Central memory CD4-positive, alpha-beta T cell (primary cell): Measurements from ENCODE around the gene WDPCP.
"Not testable (repeated sequence)": the region's sequence is repeated elsewhere in the genome, so short reads cannot be mapped to it uniquely, and the experiment has no call there.

Experiments
- DNase-seq: peaks from one replicate; pipeline ENCODE4 v3.0.0; 2022

WDPCP gene

GRCh38 chr2:63589148-63589958, 1.1 kb upstream of the WDPCP start:
- DNase-seq, result peak; percentile 10

- no peak for DNase-seq
Measured at GRCh38 chr2:63587814-63588384, 378 bp downstream of the WDPCP start.

DNA sequence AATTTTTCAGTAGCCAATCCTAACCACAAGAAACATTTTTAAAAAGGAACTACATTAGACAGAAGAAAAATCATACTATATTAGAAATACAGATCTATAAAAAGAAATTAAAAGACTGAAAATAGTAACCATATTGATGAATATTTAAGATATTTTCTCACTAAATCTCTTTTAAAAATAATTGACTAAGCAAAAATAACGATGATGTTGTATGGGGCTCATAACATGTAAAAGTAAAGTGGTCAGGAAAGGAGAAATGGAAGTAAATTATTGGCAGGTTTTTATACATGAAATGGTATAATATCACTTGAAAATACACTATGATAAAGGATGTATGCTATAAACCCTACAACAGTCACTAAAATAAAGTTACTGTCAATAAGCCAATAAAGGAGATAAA, 5.4 kb downstream of the WDPCP start:
- DNase-seq, result no peak

- no peak for DNase-seq
Measured at GRCh38 chr2:63581298-63581961, 6.8 kb downstream of the WDPCP start.

DNA sequence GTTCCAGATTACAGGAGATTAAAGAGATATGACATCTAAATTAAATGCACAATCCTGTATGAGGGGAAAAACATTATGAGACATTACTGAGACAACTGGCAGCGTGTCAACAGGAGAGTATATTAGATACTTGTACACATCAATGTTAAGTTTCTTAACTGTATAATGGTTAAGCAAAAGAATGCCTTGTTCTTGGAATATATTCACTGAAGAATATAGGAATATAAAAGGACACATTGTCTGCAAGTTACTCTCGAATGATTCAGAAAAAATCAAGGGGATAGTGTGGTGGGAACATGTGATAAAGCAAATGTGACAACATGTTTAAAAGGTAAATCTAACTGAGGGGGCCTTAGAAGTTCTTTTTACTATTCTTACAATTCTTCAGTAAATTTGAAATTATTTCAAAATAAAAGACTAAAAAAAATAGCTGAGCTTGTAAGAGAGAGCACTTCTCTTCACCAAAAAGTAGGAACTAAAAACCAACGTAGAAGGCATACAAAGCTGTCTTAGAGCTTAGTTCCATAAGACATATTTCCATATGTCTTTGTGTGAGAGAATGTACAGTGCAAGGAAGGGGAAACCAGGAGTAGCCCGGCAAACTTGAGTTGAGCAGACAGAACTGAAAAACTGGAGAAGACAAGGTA, 7.5 kb downstream of the WDPCP start:
- DNase-seq, result no peak

DNA sequence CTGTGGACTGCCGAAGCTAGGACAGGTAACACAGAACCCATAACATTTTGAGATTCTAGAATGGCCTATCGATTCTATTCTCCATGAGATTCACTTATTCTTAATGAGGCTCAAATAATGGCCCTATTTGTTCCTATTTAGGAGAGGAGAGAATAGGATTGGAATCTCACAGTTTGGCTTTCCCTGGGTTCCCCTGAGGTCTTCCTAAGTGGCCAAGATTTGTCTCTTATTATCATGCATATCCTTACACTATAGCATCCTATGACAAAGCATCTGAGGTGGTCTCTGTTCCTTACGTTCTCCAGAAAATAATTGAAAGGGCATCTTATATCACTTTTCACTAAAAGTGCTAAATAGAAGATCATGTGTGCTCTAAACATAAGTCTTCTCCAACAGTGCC, 9.5 kb downstream of the WDPCP start:
- DNase-seq, result no peak

- DNase-seq, result no peak
Measured at GRCh38 chr2:63576546-63576945, 11.7 kb downstream of the WDPCP start.

DNA sequence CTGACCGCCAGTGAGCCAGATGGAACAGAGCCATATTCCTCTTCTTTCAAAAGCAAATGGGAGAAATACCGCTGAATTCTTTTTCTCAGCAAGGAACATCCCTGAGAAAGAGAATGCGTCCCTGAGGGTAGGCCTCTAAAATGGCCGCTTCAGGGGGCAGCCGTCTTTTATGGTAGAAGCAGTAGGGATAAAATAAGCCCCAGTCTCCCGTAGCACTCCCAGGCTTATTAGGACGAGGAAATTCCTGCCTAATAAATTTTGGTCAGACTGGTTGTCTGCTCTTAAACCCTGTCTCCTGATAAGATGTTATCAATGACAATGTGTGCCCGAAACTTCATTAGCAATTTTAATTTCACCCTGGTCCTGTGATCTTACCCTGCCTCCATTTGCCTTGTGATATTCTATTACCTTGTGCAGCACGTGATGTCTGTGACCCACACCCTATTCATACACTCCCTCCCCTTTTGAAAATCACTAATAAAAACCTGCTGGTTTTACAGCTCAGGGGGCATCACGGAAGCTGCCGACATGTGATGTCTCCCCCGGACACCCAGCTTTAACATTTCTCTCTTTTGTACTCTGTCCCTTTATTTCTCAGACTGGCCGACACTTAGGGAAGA, 14.4 kb downstream of the WDPCP start:
- not testable (repeated sequence) for DNase-seq

DNA sequence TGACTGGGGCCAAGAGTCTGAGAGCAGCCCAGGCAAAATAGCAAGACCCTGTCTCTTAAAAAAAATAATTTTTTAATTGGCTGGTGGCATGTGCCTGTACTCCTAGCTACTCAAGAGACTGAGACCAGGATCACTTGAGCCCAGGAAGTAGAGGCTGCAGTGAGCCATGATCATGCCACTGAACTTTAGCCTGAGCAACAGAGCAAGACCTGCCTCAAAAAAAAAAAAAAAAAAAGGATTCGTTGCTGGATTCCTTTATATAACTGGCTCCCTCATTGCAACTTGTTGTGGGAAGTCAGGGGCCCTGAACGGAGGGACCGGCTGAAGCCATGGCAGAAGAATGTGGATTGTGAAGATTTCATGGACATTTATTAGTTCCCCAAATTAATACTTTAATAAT, 15.3 kb downstream of the WDPCP start:
- DNase-seq, result not testable (repeated sequence)

- no peak for DNase-seq
Measured at GRCh38 chr2:63572001-63572400, 16.3 kb downstream of the WDPCP start.

- no peak for DNase-seq
Measured at GRCh38 chr2:63571291-63571690, 17.0 kb downstream of the WDPCP start.

- DNase-seq, result no peak
Measured at GRCh38 chr2:63569740-63570139, 18.5 kb downstream of the WDPCP start.

DNA sequence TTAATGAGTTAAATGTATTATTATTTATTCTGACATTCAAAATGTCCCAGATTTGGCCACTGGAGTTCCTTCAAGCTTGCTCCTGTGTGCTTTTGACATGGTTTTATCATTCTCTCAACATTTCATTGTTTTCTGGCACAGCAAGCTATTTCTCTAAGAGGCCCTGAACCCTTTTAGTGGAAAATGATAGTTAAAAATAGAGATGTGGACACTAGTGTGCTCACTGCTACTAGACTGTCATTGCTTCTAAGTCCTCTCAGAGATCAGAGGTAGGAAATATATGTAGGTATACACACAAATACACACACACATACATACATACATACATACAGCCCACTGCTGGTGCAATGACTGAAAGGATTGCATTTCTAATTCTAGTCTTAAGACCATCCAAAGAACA, 25.5 kb downstream of the WDPCP start:
- no peak for DNase-seq

- not testable (repeated sequence) for DNase-seq
Measured at GRCh38 chr2:63558922-63559321, 29.4 kb downstream of the WDPCP start.

DNA sequence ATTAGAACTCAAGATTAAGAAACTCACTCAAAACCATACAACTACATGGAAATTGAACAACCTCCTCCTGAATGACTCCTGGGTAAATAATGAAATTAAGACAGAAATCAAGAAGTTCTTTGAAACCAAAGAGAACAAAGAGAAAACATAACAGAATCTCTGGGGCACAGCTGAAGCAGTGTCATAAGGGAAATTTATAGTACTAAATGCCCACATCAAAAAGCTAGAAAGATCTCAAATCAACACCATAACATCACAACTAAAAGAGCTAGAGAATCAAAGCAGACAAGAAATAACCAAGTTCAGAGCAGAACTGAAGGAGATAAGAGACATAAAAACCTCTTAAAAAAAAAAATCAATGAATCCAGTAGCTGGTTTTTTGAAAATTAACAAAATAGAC, 30.5 kb downstream of the WDPCP start:
- DNase-seq, result not testable (repeated sequence)

- no peak for DNase-seq
Measured at GRCh38 chr2:63555931-63556330, 32.3 kb downstream of the WDPCP start.

GRCh38 chr2:63555299-63555698, 33.0 kb downstream of the WDPCP start:
- DNase-seq, result no peak

DNA sequence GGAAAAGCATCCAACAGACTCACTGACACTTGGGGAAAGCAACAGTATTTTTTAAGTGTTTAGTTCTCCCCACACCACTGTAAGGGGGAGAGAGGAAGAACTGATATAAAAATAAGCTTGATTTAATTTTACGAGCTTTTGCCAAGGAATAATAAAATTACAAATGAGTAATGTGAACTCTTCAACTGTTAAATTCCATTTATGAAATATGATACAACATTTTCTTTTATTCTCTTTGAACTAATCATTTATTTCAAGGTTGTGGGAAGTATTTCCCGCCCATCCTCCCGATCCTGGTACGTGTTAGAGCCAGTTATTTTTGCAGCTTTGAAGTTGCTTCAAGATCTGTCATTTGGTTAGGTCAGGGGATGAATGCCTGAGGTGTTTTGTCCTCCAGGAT, 35.2 kb downstream of the WDPCP start:
- no peak for DNase-seq

DNA sequence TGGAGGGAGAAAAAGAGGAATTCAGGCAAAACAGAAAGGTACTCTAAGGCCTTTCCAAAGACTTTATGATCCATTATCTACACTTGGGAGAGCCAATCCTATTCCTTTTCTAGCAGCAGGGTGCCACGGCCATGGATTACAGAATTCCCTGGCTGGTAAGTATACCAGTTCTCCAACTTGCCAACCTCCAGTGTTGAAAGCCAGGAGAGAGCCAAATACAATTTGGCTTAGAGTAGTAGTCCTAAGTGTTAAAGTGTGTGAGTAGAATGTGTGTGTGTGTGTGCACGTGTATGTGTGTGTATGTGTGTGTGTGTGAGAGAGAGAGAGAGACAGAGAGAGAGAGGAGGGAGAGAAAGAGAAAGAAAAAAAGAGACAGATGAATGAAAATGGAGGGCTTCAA, 43.3 kb downstream of the WDPCP start:
- DNase-seq, result no peak

DNA sequence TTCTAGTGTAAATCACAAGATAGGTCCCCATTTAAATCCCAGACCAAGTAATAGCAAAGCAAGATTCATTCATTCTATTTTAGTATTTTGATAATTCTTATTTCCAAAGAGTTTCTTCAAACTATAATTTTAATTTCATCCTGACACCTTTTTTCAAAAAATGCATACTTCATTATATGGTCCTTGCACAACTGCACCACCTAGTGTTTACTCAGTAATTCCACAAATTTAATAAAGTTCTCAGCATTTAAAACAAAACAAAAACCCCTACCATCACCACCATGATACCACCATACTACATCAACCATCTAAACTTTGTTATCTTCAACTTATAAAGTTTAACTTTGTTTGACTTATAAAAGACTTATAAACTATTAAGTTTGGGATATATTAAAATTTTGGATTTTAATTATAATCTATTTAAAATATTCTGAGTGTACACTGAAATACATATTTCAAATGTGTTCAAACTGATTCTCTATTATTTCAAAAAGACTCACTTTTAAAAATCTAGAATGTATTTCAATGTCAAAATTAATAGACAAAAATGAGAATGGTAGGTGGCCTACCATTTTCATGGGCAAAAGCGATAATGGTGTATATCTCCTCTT, 44.2 kb downstream of the WDPCP start:
- no peak for DNase-seq

- no peak for DNase-seq
Measured at GRCh38 chr2:63539416-63540162, 48.7 kb downstream of the WDPCP start.

DNA sequence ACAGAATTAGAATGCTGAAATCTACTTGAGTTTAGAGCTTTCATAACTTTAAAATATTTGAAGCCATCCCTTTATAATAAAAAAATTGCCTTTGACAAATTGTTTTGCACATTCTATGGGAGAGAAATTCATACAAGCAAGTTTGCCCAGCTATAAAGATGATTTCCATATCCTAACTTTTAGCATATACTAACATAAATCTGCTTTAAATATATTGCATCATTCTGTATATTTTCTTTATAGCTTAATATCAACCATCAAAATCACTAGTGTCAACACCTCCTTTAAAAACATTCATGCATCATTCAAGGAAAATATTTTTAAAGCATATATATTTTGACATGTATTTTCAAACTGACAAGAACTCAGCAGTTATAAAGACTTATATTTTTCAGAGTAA, 49.9 kb downstream of the WDPCP start:
- no peak for DNase-seq
